Uterus (tissue), 2 donors: Measurements from ENCODE around the gene LARGE2.

Experiments used
- CTCF ChIP-seq, 4 experiments: fragments of 200-600 bp in 2 of 4; fragments of 450-650 bp in 2 of 4; sonication (generic) in 2 of 4; IDR thresholded peaks; one replicate each; pipeline ENCODE4 v1.5.1; 2016 to 2019; ENCODE audit warnings: antibody characterized with exemption in 4 of 4, mild to moderate bottlenecking in 2 of 4, moderate library complexity in 1 of 4
- POLR2A ChIP-seq, 2 donors: fragments of 450-650 bp; IDR thresholded peaks; one replicate each; pipeline ENCODE4 v1.6.1; 2016; ENCODE audit warnings: antibody characterized with exemption in 2 of 2, mild to moderate bottlenecking in 1 of 2, moderate library complexity in 1 of 2

GRCh38 chr11:45917286-45917622 is 5.2 kb upstream of the LARGE2 start:
- no peak for TF ChIP-seq CTCF (IDR thresholded peaks at IDR 0.05)
- TF ChIP-seq POLR2A (IDR thresholded peaks at IDR 0.05): no peak
